IMR-90 (cell line): ENCODE data around the gene TSC2. TPM values are rescaled to one million over a fixed set of nuclear protein-coding genes. Genes with fewer than 3 reads are reported as not detected.
"Not testable (repeated sequence)": the region's sequence is repeated elsewhere in the genome, so short reads cannot be mapped to it uniquely, and the experiment has no call there.

Source experiments
- ATAC-seq: fragments of 200-7000 bp; cut with Tn5 transposase; 2 replicates; pipeline ENCODE4 v1.9.1; 2020; ENCODE audit warnings: low read depth, mild to moderate bottlenecking, moderate library complexity
- BruUV-seq: library from RNA; stranded (reverse); fragments of 400-500 nt; replicated peaks from 2 replicates; lab custom pipeline; 2021; lab: Mats Ljungman, UMichigan
- CTCF ChIA-PET: fragments of 300-600 bp; formaldehyde crosslinking; extraction: SDS; loops from one replicate; lab custom pipeline; 2021; ENCODE audit warnings: antibody characterized with exemption; lab: Yijun Ruan, JAX
- POLR2A ChIA-PET: fragments of 300-600 bp; sonication (Branson Sonifier 250); formaldehyde crosslinking; loops from one replicate; lab custom pipeline; 2022; ENCODE audit warnings: antibody characterized with exemption; ENCODE audit not compliant: unreplicated experiment; lab: Charles Lee
- DNase-seq: peaks from one replicate; pipeline ENCODE4 v3.0.0; 2013
- H2AFZ ChIP-seq: replicated peaks from 2 replicates; pipeline ENCODE3; 2013; ENCODE audit warnings: low read length, mild to moderate bottlenecking; ENCODE audit not compliant: poor library complexity
- H2AK5ac ChIP-seq: 2 replicates; pipeline ENCODE4 v1.6.1; 2013; ENCODE audit warnings: low read depth, low read length, inconsistent platforms
- H2AK9ac ChIP-seq: replicated peaks from 2 replicates; pipeline ENCODE3; 2013; ENCODE audit warnings: mild to moderate bottlenecking, low read depth, low read length, moderate library complexity; ENCODE audit not compliant: poor library complexity
- H2BK120ac ChIP-seq: 2 replicates; pipeline ENCODE4 v1.6.1; 2013; ENCODE audit warnings: low read depth, low read length, inconsistent platforms
- H2BK15ac ChIP-seq: 3 replicates; pipeline ENCODE4 v1.6.1; 2013; ENCODE audit warnings: low read depth, low read length, inconsistent platforms
- H2BK20ac ChIP-seq: 2 replicates; pipeline ENCODE4 v1.6.1; 2013; ENCODE audit warnings: low read depth, mild to moderate bottlenecking, inconsistent platforms, low read length, moderate library complexity
- H2BK5ac ChIP-seq: 2 replicates; pipeline ENCODE4 v1.6.1; 2013; ENCODE audit warnings: mild to moderate bottlenecking, low read depth, low read length, inconsistent platforms; ENCODE audit not compliant: poor library complexity, severe bottlenecking
- H3K14ac ChIP-seq: replicated peaks from 2 replicates; pipeline ENCODE4 v1.6.1; 2013; ENCODE audit warnings: low read depth, low read length, inconsistent platforms
- H3K18ac ChIP-seq: 2 replicates; pipeline ENCODE4 v1.6.1; 2013; ENCODE audit warnings: low read depth, low read length, control low read depth
- H3K23ac ChIP-seq: 2 replicates; pipeline ENCODE4 v1.6.1; 2013; ENCODE audit warnings: low read depth, low read length, inconsistent platforms
- H3K27ac ChIP-seq: 2 replicates; pipeline ENCODE4 v1.5.1; 2013; ENCODE audit warnings: mild to moderate bottlenecking, control low read depth, low read length; ENCODE audit not compliant: insufficient read depth
- H3K27me3 ChIP-seq: 2 replicates; pipeline ENCODE4 v1.6.1; 2013; ENCODE audit warnings: low read length; ENCODE audit not compliant: control insufficient read depth, insufficient read depth
- H3K36me3 ChIP-seq: 2 replicates; pipeline ENCODE4 v1.6.1; 2013; ENCODE audit warnings: low read length, mixed read lengths; ENCODE audit not compliant: control insufficient read depth, insufficient read depth
- H3K4ac ChIP-seq: 2 replicates; pipeline ENCODE4 v1.6.1; 2013; ENCODE audit warnings: low read depth, low read length, inconsistent platforms
- H3K4me1 ChIP-seq: 2 replicates; pipeline ENCODE4 v1.6.1; 2013; ENCODE audit warnings: low read length, mixed read lengths; ENCODE audit not compliant: control insufficient read depth, insufficient read depth
- H3K4me2 ChIP-seq: 2 replicates; pipeline ENCODE4 v1.6.1; 2013; ENCODE audit warnings: low read depth, mild to moderate bottlenecking, control low read depth, low read length, moderate library complexity
- H3K4me3 ChIP-seq: 2 replicates; pipeline ENCODE4 v1.5.1; 2013; ENCODE audit warnings: low read depth, mild to moderate bottlenecking, control low read depth, low read length, moderate library complexity; ENCODE audit not compliant: insufficient read depth
- H3K56ac ChIP-seq: 2 replicates; pipeline ENCODE4 v1.6.1; 2013; ENCODE audit warnings: low read length, inconsistent platforms; ENCODE audit not compliant: insufficient read depth; ENCODE audit errors: extremely low read depth
- H3K79me1 ChIP-seq, 2 experiments: 2 replicates each; pipeline ENCODE4 v1.6.1; 2013; ENCODE audit warnings: low read length in 2 of 2, inconsistent platforms in 1 of 2, low read depth in 1 of 2
- H3K9ac ChIP-seq: 2 replicates; pipeline ENCODE4 v1.6.1; 2013; ENCODE audit warnings: low read depth, low read length, control low read depth
- H3K9me1 ChIP-seq: 2 replicates; pipeline ENCODE4 v1.6.1; 2013; ENCODE audit warnings: low read length, inconsistent platforms; ENCODE audit not compliant: insufficient read depth
- H3K9me3 ChIP-seq: 2 replicates; pipeline ENCODE4 v1.6.1; 2013; ENCODE audit warnings: low read length; ENCODE audit not compliant: control insufficient read depth, insufficient read depth
- H4K20me1 ChIP-seq: 2 replicates; pipeline ENCODE4 v1.6.1; 2013; ENCODE audit warnings: low read length, inconsistent platforms; ENCODE audit not compliant: insufficient read depth
- H4K5ac ChIP-seq: 2 replicates; pipeline ENCODE4 v1.6.1; 2013; ENCODE audit warnings: mild to moderate bottlenecking, low read depth, low read length, control low read depth
- H4K8ac ChIP-seq, 2 experiments: 2 replicates each; pipeline ENCODE4 v1.6.1; 2013; ENCODE audit warnings: low read depth in 2 of 2, low read length in 2 of 2, control low read depth in 1 of 2, inconsistent platforms in 1 of 2
- H4K91ac ChIP-seq: 2 replicates; pipeline ENCODE4 v1.6.1; 2013; ENCODE audit warnings: low read depth, low read length, inconsistent platforms; ENCODE audit not compliant: insufficient read depth
- WGBS, 2 experiments: methylation state at CpG; one replicate each; pipeline versions ENCODE4 v1.1.5 to v1.1.7; 2013; ENCODE audit warnings: missing lambda C conversion rate in 2 of 2; ENCODE audit not compliant: insufficient read length in 1 of 2; ENCODE audit errors: extremely low coverage in 2 of 2; 5-methylcytosine and 5-hydroxymethylcytosine counted together
- dilution Hi-C: fragments of 300-500 bp; cut with HindIII; formaldehyde crosslinking; loops from one replicate; pipeline ENCODE4 v1.14.3; 2018; ENCODE audit warnings: low sequenced_read_pairs; ENCODE audit not compliant: unreplicated experiment
- in situ Hi-C: fragments of 300-500 bp; cut with MboI; formaldehyde crosslinking; loops from 3 replicates; pipeline ENCODE4 v1.14.3; 2019; ENCODE audit warnings: low sequenced_read_pairs, inconsistent platforms, mixed read lengths
- intact Hi-C: fragments of 100-400 bp; cut with micrococcal nuclease; formaldehyde crosslinking; loops from 2 replicates; pipeline ENCODE4 v1.10.0; 2022
- polyA plus RNA-seq, 3 experiments: library from polyadenylated mRNA; depleted of rRNA; stranded (reverse); fragments of >200 nt; gene quantifications; 2 replicates each; pipeline ENCODE4 v1.2.3, GENCODE V29; 2012; ENCODE audit warnings: low replicate concordance in 1 of 3
- total RNA-seq: library from RNA; depleted of rRNA; stranded (reverse); fragments of >200 nt; gene quantifications from 2 replicates; pipeline ENCODE4 v1.2.3, GENCODE V29; 2012

Gene TSC2
- total and polyA plus RNA-seq, 2 of the 4 experiments (the other 2 are of a cell fraction) = 31.4 to 88.6 TPM

DNA sequence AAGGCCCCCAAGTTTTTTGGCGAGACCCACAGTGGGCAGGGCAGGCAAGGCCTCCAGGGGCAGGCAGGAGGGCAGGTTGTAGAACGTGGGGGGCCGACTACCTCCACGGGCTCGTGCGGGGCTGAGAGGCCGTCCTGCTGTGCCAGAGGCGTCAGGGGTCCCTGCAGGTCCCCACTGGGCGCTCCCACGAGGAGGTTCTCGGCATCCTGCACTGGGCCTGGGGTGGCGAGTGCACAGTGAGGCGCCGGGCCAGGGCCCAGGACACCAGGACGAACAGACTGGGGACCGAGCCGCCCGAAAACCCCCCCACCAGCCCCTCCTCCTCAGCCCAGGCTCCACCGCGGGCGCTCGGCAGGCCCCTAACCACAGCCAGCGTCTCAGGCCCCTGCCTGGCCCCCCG is 68.6 kb downstream of the TSC2 start:
- H3K18ac ChIP-seq, H4K8ac ChIP-seq, H3K27ac ChIP-seq, H2BK20ac ChIP-seq, H3K9ac ChIP-seq, H3K14ac ChIP-seq, H3K56ac ChIP-seq, H3K4me2 ChIP-seq, H3K9me1 ChIP-seq, H3K4me3 ChIP-seq, H4K5ac ChIP-seq, DNase-seq, POLR2A ChIA-PET, H3K9me3 ChIP-seq, BruUV-seq, H3K27me3 ChIP-seq, H2AK9ac ChIP-seq, CTCF ChIA-PET, H3K4me1 ChIP-seq, dilution Hi-C loops, H3K4ac ChIP-seq, H3K23ac ChIP-seq, intact Hi-C loops, H2BK120ac ChIP-seq, H2AFZ ChIP-seq, H4K20me1 ChIP-seq, H4K91ac ChIP-seq, ATAC-seq, H3K79me1 ChIP-seq, H2BK15ac ChIP-seq, H2BK5ac ChIP-seq, in situ Hi-C loops, H2AK5ac ChIP-seq: not testable (repeated sequence)
- H3K36me3 ChIP-seq = peaks cover 23% of the 10 kb centered on the region; the same call in 1 of the 2 replicates
- no CpG with 5 or more reads among the region's 24 CpGs for WGBS, 2 experiments

DNA sequence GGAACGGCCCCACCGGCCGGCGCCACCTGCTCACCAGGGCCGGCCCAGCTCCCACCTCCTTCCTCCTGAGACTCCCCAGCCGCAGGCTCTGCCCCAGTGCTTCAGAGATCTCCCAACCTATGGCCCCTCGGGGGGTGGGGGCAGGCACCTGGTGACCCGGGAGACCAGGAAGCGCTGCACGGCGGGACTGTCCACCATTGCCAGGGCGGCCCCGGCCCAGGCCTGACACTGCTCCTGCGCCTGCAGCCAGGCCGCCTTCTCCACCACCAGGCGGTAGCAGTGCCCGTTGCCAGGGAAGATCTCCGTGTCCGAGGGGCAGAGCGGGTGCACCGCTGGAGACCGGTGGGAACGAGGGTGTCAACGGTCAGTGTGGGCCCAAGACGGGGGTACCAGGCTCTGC is 69.6 kb downstream of the TSC2 start:
- Histone ChIP-seq H3K36me3 (peaks cover 17% of the 10 kb centered on the region; the same call in 1 of the 2 replicates), H4K20me1 (peaks cover 11% of the 10 kb centered on the region)
- POLR2A ChIA-PET, CTCF ChIA-PET, H3K56ac ChIP-seq, H2AK9ac ChIP-seq, H3K14ac ChIP-seq, H3K9ac ChIP-seq, H3K9me1 ChIP-seq, H2BK20ac ChIP-seq, H3K79me1 ChIP-seq, DNase-seq, BruUV-seq, H2BK5ac ChIP-seq, dilution Hi-C loops, H3K4me2 ChIP-seq, H4K91ac ChIP-seq, H4K8ac ChIP-seq, ATAC-seq, H3K23ac ChIP-seq, H3K4ac ChIP-seq, H3K27me3 ChIP-seq, H3K4me1 ChIP-seq, H3K18ac ChIP-seq, H2BK15ac ChIP-seq, H3K4me3 ChIP-seq, H2BK120ac ChIP-seq, H2AK5ac ChIP-seq, H4K5ac ChIP-seq, H3K27ac ChIP-seq, intact Hi-C loops, H2AFZ ChIP-seq, in situ Hi-C loops, H3K9me3 ChIP-seq: not testable (repeated sequence)
- 100% methylated on average over 5 of the region's 25 CpGs; no CpG with 5 or more reads in 1 of the 2 experiments for WGBS, 2 experiments
